Endodermal cell (in vitro differentiated cells): ENCODE results near the gene OR51A7. TPM values are rescaled to one million over a fixed set of nuclear protein-coding genes. Genes with fewer than 3 reads are reported as not detected.

Experiments used
- DNase-seq: peaks from one replicate; pipeline ENCODE4 v3.0.0-alpha.2; 2017
- H3K27ac ChIP-seq: 2 replicates; pipeline ENCODE4 v1.5.1; 2013; ENCODE audit warnings: mild to moderate bottlenecking, low read depth, low read length, moderate library complexity
- H3K27me3 ChIP-seq: 2 replicates; pipeline ENCODE4 v1.6.1; 2013; ENCODE audit warnings: mild to moderate bottlenecking, low read length, moderate library complexity; ENCODE audit not compliant: insufficient read depth, control insufficient read depth, poor library complexity, severe bottlenecking
- H3K36me3 ChIP-seq: 2 replicates; pipeline ENCODE4 v1.7.0; 2013; ENCODE audit warnings: mild to moderate bottlenecking, low read length, moderate library complexity; ENCODE audit not compliant: control insufficient read depth, insufficient read depth
- H3K4me1 ChIP-seq: one replicate; pipeline ENCODE4 v1.7.0; 2013; ENCODE audit warnings: low read length; ENCODE audit not compliant: control insufficient read depth, insufficient read depth
- H3K4me3 ChIP-seq: 2 replicates; pipeline ENCODE4 v1.5.1; 2013; ENCODE audit warnings: mild to moderate bottlenecking, low read length, moderate library complexity
- H3K9ac ChIP-seq: 2 replicates; pipeline ENCODE4 v1.6.1; 2013; ENCODE audit warnings: mild to moderate bottlenecking, low read length, moderate library complexity; ENCODE audit not compliant: poor library complexity, severe bottlenecking; ENCODE audit errors: extremely low read depth
- H3K9me3 ChIP-seq: 2 replicates; pipeline ENCODE4 v1.6.1; 2013; ENCODE audit warnings: mild to moderate bottlenecking, low read length, moderate library complexity; ENCODE audit not compliant: control insufficient read depth
- H3K27ac Mint-ChIP-seq: 2 replicates; pipeline ENCODE4 v1.8.0; 2020; ENCODE audit warnings: mixed read lengths
- H3K27me3 Mint-ChIP-seq: 2 replicates; pipeline ENCODE4 v1.8.0; 2021; ENCODE audit warnings: mild to moderate bottlenecking, mixed read lengths; ENCODE audit not compliant: insufficient read depth
- H3K36me3 Mint-ChIP-seq: 2 replicates; pipeline ENCODE4 v1.8.0; 2020; ENCODE audit warnings: low read depth, mixed read lengths
- H3K4me1 Mint-ChIP-seq: 2 replicates; pipeline ENCODE4 v1.8.0; 2020; ENCODE audit warnings: mixed read lengths
- H3K4me3 Mint-ChIP-seq: 2 replicates; pipeline ENCODE4 v1.8.0; 2020; ENCODE audit warnings: mild to moderate bottlenecking, moderate library complexity, mixed read lengths
- H3K9me3 Mint-ChIP-seq: 2 replicates; pipeline ENCODE4 v1.8.0; 2020; ENCODE audit warnings: mild to moderate bottlenecking, mixed read lengths
- WGBS, 2 experiments: methylation state at CpG; one replicate each; pipeline versions ENCODE4 v1.1.5 to v1.1.7; 2013; ENCODE audit warnings: missing lambda C conversion rate in 2 of 2, mixed read lengths in 1 of 2; ENCODE audit not compliant: insufficient coverage in 1 of 2, insufficient read length in 1 of 2; 5-methylcytosine and 5-hydroxymethylcytosine counted together
- total RNA-seq, 2 donors: library from RNA; stranded (reverse); fragmentation: NEBNext Ultra II Directional in 1 of 2; extraction: Animal tissue kit (Norgen Biotek cat#: 25700) in 1 of 2; gene quantifications; 2 replicates in 1 of 2; 3 replicates in 1 of 2; pipeline ENCODE4 v1.2.1, GENCODE V29; 2021
- TF ChIP-seq, protein P1 (sequence below): fragments of 200-600 bp; sonication (generic); conservative IDR thresholded peaks from 2 replicates; pipeline ENCODE4 v1.5.0; 2021; ENCODE audit warnings: antibody characterized with exemption, mild to moderate bottlenecking

OR51A7 gene
- total RNA-seq, 2 donors from 2014 or later, result not detected

DNA sequence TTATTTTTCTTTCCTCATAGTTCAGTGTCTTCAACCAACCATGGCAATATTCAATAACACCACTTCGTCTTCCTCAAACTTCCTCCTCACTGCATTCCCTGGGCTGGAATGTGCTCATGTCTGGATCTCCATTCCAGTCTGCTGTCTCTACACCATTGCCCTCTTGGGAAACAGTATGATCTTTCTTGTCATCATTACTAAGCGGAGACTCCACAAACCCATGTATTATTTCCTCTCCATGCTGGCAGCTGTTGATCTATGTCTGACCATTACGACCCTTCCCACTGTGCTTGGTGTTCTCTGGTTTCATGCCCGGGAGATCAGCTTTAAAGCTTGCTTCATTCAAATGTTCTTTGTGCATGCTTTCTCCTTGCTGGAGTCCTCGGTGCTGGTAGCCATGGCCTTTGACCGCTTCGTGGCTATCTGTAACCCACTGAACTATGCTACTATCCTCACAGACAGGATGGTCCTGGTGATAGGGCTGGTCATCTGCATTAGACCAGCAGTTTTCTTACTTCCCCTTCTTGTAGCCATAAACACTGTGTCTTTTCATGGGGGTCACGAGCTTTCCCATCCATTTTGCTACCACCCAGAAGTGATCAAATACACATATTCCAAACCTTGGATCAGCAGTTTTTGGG lies 21.6 kb upstream of the OR51A7 start, which contains the start of gene OR51T1:
OR51T1 (plus strand) TSS at position 41 of the 641 bp plus-strand sequence; CDS start at position 41, 0 bp downstream.
- Histone ChIP-seq H3K27ac (no peak within 1 kb of the TSS), H3K9me3 (no peaks in the 10 kb centered on the region), H3K9ac (no peak within 1 kb of the TSS), H3K4me3 (no peak within 1 kb of the TSS), H3K4me1 (no peaks in the 10 kb centered on the region), H3K27me3 (no peaks in the 10 kb centered on the region), H3K36me3 (no peaks in the 10 kb centered on the region)
- TF ChIP-seq, protein P1, sequence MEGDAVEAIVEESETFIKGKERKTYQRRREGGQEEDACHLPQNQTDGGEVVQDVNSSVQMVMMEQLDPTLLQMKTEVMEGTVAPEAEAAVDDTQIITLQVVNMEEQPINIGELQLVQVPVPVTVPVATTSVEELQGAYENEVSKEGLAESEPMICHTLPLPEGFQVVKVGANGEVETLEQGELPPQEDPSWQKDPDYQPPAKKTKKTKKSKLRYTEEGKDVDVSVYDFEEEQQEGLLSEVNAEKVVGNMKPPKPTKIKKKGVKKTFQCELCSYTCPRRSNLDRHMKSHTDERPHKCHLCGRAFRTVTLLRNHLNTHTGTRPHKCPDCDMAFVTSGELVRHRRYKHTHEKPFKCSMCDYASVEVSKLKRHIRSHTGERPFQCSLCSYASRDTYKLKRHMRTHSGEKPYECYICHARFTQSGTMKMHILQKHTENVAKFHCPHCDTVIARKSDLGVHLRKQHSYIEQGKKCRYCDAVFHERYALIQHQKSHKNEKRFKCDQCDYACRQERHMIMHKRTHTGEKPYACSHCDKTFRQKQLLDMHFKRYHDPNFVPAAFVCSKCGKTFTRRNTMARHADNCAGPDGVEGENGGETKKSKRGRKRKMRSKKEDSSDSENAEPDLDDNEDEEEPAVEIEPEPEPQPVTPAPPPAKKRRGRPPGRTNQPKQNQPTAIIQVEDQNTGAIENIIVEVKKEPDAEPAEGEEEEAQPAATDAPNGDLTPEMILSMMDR, result no peak
- Mint-ChIP-seq H3K4me3 (no peak within 1 kb of the TSS), H3K27me3 (no peaks in the 10 kb centered on the region), H3K27ac (no peak within 1 kb of the TSS), H3K9me3 (no peaks in the 10 kb centered on the region), H3K36me3 (no peaks in the 10 kb centered on the region), H3K4me1 (no peaks in the 10 kb centered on the region)
- WGBS, 2 experiments, result 87 to 91% methylated on average over 8 of the region's 8 CpGs
- DNase-seq, result no peak

DNA sequence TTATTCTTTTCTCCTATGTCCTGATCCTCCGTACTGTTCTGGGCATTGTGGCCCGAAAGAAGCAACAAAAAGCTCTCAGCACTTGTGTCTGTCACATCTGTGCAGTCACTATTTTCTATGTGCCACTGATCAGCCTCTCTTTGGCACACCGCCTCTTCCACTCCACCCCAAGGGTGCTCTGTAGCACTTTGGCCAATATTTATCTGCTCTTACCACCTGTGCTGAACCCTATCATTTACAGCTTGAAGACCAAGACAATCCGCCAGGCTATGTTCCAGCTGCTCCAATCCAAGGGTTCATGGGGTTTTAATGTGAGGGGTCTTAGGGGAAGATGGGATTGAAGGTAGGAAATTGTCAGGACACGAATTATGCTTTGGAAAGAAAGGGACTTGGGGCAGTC lies 21.0 kb upstream of the OR51A7 start:
- WGBS, 2 experiments, result 94 to 95% methylated on average over 3 to 5 of the region's 5 CpGs

DNA sequence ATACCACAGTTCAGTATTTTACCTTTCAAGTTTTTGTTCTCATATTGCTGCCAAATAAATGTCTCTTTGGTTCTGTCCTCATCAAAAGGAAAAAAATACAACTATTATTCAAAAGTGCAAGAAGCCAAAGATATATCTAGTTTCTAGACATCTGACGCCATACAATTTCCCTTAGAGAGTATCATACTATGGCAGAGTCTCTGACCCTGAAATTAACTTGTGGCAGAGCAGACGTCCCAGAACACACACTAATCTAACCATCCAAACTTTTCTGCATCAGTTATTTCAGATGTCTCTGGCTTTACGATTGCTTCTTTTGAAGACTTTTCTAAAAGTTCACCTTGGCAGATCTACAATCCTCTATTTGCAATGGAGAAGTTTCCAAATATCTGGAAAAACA lies 19.2 kb upstream of the OR51A7 start:
- H3K27me3 Mint-ChIP-seq, result no peaks in the 10 kb centered on the region
- Histone ChIP-seq H3K4me3 (no peak overlapping the region), H3K9ac (no peak overlapping the region), H3K9me3 (no peaks in the 10 kb centered on the region), H3K36me3 (no peaks in the 10 kb centered on the region), H3K27ac (no peak overlapping the region), H3K4me1 (no peaks in the 10 kb centered on the region), H3K27me3 (no peaks in the 10 kb centered on the region)
- TF ChIP-seq, protein P1, result no peak
- DNase-seq, result no peak
- no peaks in the 10 kb centered on the region for H3K9me3 Mint-ChIP-seq
- H3K4me3 Mint-ChIP-seq, result no peak overlapping the region
- H3K27ac Mint-ChIP-seq, result no peak overlapping the region
- no peaks in the 10 kb centered on the region for H3K4me1 Mint-ChIP-seq
- WGBS, 2 experiments, result 95% methylated on average over 3 of the region's 3 CpGs
- no peaks in the 10 kb centered on the region for H3K36me3 Mint-ChIP-seq

More for the DNA sequence above, 21.0 kb upstream of the OR51A7 start:
- no peak overlapping the region for H3K4me3 Mint-ChIP-seq
- no peaks in the 10 kb centered on the region for H3K36me3 Mint-ChIP-seq
- TF ChIP-seq, protein P1, result no peak
- no peak for DNase-seq
- Histone ChIP-seq H3K4me1 (no peaks in the 10 kb centered on the region), H3K36me3 (no peaks in the 10 kb centered on the region), H3K4me3 (no peak overlapping the region), H3K27ac (no peak overlapping the region), H3K9me3 (no peaks in the 10 kb centered on the region), H3K9ac (no peak overlapping the region), H3K27me3 (no peaks in the 10 kb centered on the region)
- no peak overlapping the region for H3K27ac Mint-ChIP-seq
- no peaks in the 10 kb centered on the region for H3K4me1 Mint-ChIP-seq
- no peaks in the 10 kb centered on the region for H3K27me3 Mint-ChIP-seq
- no peaks in the 10 kb centered on the region for H3K9me3 Mint-ChIP-seq
